Measurements from ENCODE around the gene DDX51.

- no peak for TF ChIP-seq POLR2AphosphoS5 (IDR thresholded peaks at IDR 0.05; ENCODE audit: low read depth)
- TF ChIP-seq, protein P1, sequence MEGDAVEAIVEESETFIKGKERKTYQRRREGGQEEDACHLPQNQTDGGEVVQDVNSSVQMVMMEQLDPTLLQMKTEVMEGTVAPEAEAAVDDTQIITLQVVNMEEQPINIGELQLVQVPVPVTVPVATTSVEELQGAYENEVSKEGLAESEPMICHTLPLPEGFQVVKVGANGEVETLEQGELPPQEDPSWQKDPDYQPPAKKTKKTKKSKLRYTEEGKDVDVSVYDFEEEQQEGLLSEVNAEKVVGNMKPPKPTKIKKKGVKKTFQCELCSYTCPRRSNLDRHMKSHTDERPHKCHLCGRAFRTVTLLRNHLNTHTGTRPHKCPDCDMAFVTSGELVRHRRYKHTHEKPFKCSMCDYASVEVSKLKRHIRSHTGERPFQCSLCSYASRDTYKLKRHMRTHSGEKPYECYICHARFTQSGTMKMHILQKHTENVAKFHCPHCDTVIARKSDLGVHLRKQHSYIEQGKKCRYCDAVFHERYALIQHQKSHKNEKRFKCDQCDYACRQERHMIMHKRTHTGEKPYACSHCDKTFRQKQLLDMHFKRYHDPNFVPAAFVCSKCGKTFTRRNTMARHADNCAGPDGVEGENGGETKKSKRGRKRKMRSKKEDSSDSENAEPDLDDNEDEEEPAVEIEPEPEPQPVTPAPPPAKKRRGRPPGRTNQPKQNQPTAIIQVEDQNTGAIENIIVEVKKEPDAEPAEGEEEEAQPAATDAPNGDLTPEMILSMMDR (IDR thresholded peaks at IDR 0.05; ENCODE audit: insufficient read depth, low read length): no peak
- TF ChIP-seq REST (IDR thresholded peaks at IDR 0.05; ENCODE audit: insufficient replicate concordance, low read depth): no peak
- no peak for TF ChIP-seq SPI1 (IDR thresholded peaks at IDR 0.05; ENCODE audit: borderline replicate concordance, low read depth)
- TF ChIP-seq GABPA (IDR thresholded peaks at IDR 0.05; ENCODE audit: low read depth): no peak
Observed at GRCh38 chr12:132108211-132108832, 35.8 kb downstream of the DDX51 start.
